MM.1S (cell line): Measurements from ENCODE around the gene ADRA2C.

ENCODE experiments used
- DNase-seq: peaks from one replicate; pipeline ENCODE4 v3.0.0-alpha.2; 2015
- H2AFZ ChIP-seq: fragments of 300-600 bp; sonication (generic); 2 replicates; pipeline ENCODE4 v1.6.0; 2016; ENCODE audit warnings: antibody characterized with exemption, low read length
- H3F3A ChIP-seq: fragments of 300-600 bp; sonication (generic); 2 replicates; pipeline ENCODE4 v1.6.1; 2016; ENCODE audit warnings: mild to moderate bottlenecking, antibody characterized with exemption, low read length, moderate library complexity, mixed read lengths; ENCODE audit not compliant: insufficient read depth
- H3K27ac ChIP-seq: fragments of 300-600 bp; sonication (generic); 2 replicates; pipeline ENCODE4 v1.5.1; 2016; ENCODE audit warnings: mild to moderate bottlenecking, low read length
- H3K27me3 ChIP-seq: fragments of 300-600 bp; sonication (generic); replicated peaks from 2 replicates; pipeline ENCODE4 v1.6.0; 2016; ENCODE audit warnings: low read length; ENCODE audit not compliant: insufficient read depth
- H3K36me3 ChIP-seq: fragments of 300-600 bp; sonication (generic); replicated peaks from 2 replicates; pipeline ENCODE4 v1.6.1; 2016; ENCODE audit warnings: mild to moderate bottlenecking, low read length, mixed read lengths; ENCODE audit not compliant: insufficient read depth
- H3K4me1 ChIP-seq: fragments of 300-600 bp; sonication (generic); 2 replicates; pipeline ENCODE4 v1.6.1; 2016; ENCODE audit warnings: low read length, mixed read lengths
- H3K4me2 ChIP-seq: fragments of 300-600 bp; sonication (generic); 2 replicates; pipeline ENCODE4 v1.6.0; 2016; ENCODE audit warnings: low read depth, low read length
- H3K4me3 ChIP-seq: fragments of 300-600 bp; sonication (generic); 2 replicates; pipeline ENCODE4 v1.5.1; 2016; ENCODE audit warnings: low read length, mixed read lengths
- H3K79me2 ChIP-seq: fragments of 300-600 bp; sonication (generic); 2 replicates; pipeline ENCODE4 v1.6.1; 2016; ENCODE audit warnings: mixed run types, low read length, mixed read lengths
- H3K9ac ChIP-seq: fragments of 300-600 bp; sonication (generic); 2 replicates; pipeline ENCODE4 v1.6.1; 2016; ENCODE audit warnings: low read length, mixed read lengths
- H3K9me2 ChIP-seq: fragments of 300-600 bp; sonication (generic); replicated peaks from 2 replicates; pipeline ENCODE4 v1.6.1; 2016; ENCODE audit warnings: mild to moderate bottlenecking, low read length, mixed read lengths; ENCODE audit not compliant: insufficient read depth
- H3K9me3 ChIP-seq: fragments of 300-600 bp; sonication (generic); replicated peaks from 2 replicates; pipeline ENCODE4 v1.6.1; 2016; ENCODE audit warnings: mild to moderate bottlenecking, low read length, mixed read lengths; ENCODE audit not compliant: insufficient read depth
- H4K20me1 ChIP-seq: fragments of 300-600 bp; sonication (generic); 2 replicates; pipeline ENCODE4 v1.6.1; 2016; ENCODE audit warnings: mild to moderate bottlenecking, low read length, moderate library complexity, mixed read lengths; ENCODE audit not compliant: insufficient read depth
- EZH2 ChIP-seq: fragments of 300-600 bp; sonication (generic); optimal IDR thresholded peaks from 2 replicates; pipeline ENCODE3; 2017; ENCODE audit warnings: low read depth, mild to moderate bottlenecking, antibody characterized with exemption, low read length, mixed read lengths
- EZH2phosphoT487 ChIP-seq: fragments of 300-600 bp; sonication (generic); IDR thresholded peaks from 2 replicates; pipeline ENCODE4 v1.6.1; 2018; ENCODE audit warnings: antibody characterized with exemption, low read length
- TF ChIP-seq, protein P1 (sequence below): fragments of 300-600 bp; sonication (generic); IDR thresholded peaks from 2 replicates; pipeline ENCODE4 v1.5.1; 2016; ENCODE audit warnings: antibody characterized with exemption, low read length, mixed read lengths

ADRA2C gene

DNA sequence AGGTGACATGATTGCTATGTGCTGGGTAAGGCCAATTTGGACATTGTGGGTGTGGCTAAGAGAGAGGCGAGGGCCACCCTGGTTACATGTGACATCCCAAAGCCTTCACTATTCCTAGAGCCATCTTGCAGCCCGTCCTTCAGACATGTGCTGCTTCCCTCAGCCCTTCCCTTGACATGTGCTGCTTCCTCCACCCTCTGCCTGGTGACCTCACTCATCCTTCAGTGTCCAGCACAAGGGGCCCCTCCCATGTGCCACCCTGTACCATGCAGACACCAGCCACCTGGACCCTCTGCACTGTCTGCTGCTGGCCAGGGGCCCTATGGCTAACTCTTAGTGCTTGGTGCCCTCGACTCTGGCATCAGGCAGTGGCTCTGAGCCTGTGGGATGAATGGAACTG lies 27.4 kb downstream of the ADRA2C start:
- H3K9me2 ChIP-seq, result no peaks in the 10 kb centered on the region
- H3K9ac ChIP-seq, result no peak overlapping the region
- H3K4me1 ChIP-seq, result no peaks in the 10 kb centered on the region
- no peaks in the 10 kb centered on the region for H3F3A ChIP-seq
- H3K4me3 ChIP-seq, result no peak overlapping the region
- TF ChIP-seq, protein P1, sequence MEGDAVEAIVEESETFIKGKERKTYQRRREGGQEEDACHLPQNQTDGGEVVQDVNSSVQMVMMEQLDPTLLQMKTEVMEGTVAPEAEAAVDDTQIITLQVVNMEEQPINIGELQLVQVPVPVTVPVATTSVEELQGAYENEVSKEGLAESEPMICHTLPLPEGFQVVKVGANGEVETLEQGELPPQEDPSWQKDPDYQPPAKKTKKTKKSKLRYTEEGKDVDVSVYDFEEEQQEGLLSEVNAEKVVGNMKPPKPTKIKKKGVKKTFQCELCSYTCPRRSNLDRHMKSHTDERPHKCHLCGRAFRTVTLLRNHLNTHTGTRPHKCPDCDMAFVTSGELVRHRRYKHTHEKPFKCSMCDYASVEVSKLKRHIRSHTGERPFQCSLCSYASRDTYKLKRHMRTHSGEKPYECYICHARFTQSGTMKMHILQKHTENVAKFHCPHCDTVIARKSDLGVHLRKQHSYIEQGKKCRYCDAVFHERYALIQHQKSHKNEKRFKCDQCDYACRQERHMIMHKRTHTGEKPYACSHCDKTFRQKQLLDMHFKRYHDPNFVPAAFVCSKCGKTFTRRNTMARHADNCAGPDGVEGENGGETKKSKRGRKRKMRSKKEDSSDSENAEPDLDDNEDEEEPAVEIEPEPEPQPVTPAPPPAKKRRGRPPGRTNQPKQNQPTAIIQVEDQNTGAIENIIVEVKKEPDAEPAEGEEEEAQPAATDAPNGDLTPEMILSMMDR, result no peak
- H3K4me2 ChIP-seq, result no peak overlapping the region
- peaks cover 33% of the 10 kb centered on the region for H3K27me3 ChIP-seq
- H4K20me1 ChIP-seq, result peaks cover 3% of the 10 kb centered on the region
- no peak overlapping the region for H2AFZ ChIP-seq
- no peaks in the 10 kb centered on the region for H3K9me3 ChIP-seq
- H3K27ac ChIP-seq, result no peak overlapping the region
- no peaks in the 10 kb centered on the region for H3K36me3 ChIP-seq
- DNase-seq, result no peak
- no peaks in the 10 kb centered on the region for H3K79me2 ChIP-seq

DNA sequence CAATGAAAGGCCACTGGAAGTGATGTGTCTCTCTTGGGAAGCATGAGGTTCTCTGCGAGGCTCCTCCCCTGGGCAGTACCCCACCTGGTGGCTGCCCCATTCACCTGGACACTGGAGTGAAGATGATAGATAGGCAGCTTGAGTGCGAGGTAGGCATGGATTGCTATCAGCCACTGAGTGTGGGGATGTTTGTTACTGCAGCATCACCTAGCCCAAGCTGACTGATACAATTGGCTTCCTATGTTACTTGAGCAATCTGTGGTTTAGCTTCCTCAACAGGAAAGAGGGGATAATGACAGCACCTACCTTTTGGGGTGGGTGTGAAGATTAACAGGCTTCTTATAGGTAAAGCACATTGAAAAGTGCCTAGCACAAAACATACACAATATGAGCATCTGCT lies 30.8 kb downstream of the ADRA2C start:
- H3K9me3 ChIP-seq, result no peaks in the 10 kb centered on the region
- no peak overlapping the region for H2AFZ ChIP-seq
- no peaks in the 10 kb centered on the region for H3F3A ChIP-seq
- peaks cover under 1% of the 10 kb centered on the region for H4K20me1 ChIP-seq
- no peaks in the 10 kb centered on the region for H3K9me2 ChIP-seq
- H3K79me2 ChIP-seq, result no peaks in the 10 kb centered on the region
- H3K4me1 ChIP-seq, result no peaks in the 10 kb centered on the region
- H3K27ac ChIP-seq, result no peak overlapping the region
- no peak overlapping the region for H3K9ac ChIP-seq
- H3K4me3 ChIP-seq, result no peak overlapping the region
- no peak overlapping the region for H3K4me2 ChIP-seq
- no peak for DNase-seq
- TF ChIP-seq, protein P1, result no peak
- no peak for TF ChIP-seq EZH2phosphoT487
- no peak for TF ChIP-seq EZH2
- H3K27me3 ChIP-seq, result peaks cover 59% of the 10 kb centered on the region
- H3K36me3 ChIP-seq, result no peaks in the 10 kb centered on the region

DNA sequence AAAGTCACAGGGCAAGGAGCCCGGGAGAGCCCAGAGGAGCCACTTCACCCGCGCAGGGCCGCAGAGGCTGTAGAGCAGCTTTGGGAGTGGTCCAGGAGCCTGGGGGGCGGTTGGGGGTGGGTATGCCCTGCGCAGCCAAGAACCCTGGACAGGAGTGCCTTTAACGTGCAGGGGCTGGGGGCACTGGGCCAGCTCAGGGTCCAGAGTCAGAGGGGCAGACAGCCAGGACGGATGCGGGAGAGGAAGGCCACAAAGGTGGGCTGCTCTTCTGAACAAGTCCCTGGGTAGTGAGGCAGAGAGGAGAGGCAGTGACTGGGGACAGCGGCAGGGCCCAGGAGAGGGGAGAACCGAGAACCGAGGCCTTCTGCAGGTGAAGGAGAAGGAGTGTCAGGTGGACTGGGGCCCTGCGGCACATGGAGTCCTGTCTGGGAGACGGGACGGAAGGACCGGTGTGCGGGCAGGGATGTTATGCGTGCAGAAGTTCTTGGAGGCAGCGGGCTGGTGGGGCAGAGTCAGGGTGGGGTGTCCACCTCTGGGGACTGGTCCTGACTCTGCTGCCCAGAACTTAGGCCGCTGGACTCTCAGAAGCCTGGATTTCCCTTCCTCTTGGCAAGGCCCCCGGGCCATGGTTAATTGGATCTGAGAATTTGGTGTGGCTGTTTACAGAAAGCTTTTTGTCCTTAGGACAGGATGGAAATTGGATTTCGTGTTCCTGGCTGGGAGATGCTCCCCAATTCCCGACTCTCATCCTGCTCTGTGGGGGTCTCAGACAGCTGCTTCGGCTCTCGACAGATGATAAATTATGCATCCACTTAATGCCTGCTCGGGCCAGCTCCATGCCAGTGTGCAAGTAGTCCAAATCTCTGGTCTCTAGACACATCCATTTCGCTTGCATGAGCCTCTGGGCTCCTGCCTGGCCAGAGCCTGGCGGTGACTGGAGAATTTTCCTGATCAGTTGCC lies 31.9 kb downstream of the ADRA2C start:
- DNase-seq, result no peak
- TF ChIP-seq EZH2 (no peak), EZH2phosphoT487 (no peak)
- TF ChIP-seq, protein P1, result no peak
- Histone ChIP-seq H3K4me2 (no peak overlapping the region), H3K36me3 (no peaks in the 10 kb centered on the region), H3K9me3 (no peaks in the 10 kb centered on the region), H4K20me1 (no peaks in the 10 kb centered on the region; the same call in 1 of the 2 replicates), H3K4me1 (no peaks in the 10 kb centered on the region), H3F3A (no peaks in the 10 kb centered on the region), H3K27ac (no peak overlapping the region), H2AFZ (no peak overlapping the region), H3K79me2 (no peaks in the 10 kb centered on the region), H3K9ac (no peak overlapping the region), H3K4me3 (no peak overlapping the region), H3K27me3 (peaks cover 70% of the 10 kb centered on the region), H3K9me2 (no peaks in the 10 kb centered on the region)
